ENCODE measurements around the gene FOXP4. TPM values are rescaled to one million over a fixed set of nuclear protein-coding genes. Genes with fewer than 3 reads are reported as not detected.

The FOXP4 gene
- total RNA-seq, 1 donor from 2014 or later: 29.9 TPM

DNA sequence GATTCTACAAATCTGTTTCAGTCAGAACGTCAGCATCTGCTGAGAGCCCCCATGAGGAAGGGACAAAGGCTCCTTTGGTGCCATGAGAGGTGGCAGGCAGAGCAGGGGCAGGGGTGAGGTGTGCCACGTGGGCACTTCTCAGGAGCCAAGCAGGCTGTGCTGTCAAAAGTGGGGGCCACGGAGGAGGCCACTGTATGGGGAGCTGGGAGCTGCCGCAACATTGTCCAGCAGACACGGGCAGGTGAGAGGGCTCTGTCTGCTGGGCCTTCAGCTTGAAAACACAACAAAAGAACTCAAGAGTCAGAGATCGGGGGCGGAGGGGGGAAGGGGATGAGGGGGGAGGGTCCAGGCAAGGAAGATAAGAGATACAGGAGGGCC is 21.6 kb upstream of the FOXP4 start:
- DNase-seq (no peak), ATAC-seq (no peak)
- intact Hi-C loops (cut with DNase I): no loop called here

DNA sequence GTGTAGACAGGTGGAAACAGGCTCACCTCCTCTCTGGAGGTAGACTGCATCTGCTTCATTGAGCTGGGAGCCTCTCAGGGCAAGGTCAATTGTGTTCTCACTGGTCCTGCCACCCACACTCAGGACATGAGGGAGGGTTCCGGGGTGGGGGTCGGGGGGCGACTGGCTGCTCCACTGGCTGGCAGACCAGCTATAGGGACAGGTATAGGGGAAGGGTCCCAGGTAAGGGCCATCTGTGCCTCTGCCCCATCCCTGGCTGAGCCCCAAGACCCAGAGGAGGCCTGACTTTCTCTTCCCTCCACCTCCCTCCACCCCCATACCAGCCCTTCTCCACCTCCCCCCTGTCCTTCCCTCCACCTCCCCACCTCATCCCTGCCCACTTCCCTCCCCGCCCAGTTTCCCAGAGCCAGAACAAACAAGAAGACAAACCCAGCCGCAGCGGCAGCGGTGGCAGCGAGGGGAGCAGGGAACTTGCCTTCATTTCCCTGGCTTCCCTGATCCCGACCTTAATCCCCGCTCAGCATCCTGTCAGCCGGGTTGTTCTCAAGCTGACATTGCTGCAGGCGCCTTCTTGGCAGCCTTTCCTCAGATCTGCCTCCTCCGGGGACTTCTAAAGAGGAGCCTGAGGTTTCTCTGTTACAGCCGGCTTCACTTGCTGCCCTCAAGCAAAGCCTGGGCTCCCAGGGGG is 18.3 kb upstream of the FOXP4 start:
- H3K4me3 ChIP-seq: no peak overlapping the region
- DNase-seq (no peak), ATAC-seq (peak; percentile 32)
- TF ChIP-seq, protein P1, sequence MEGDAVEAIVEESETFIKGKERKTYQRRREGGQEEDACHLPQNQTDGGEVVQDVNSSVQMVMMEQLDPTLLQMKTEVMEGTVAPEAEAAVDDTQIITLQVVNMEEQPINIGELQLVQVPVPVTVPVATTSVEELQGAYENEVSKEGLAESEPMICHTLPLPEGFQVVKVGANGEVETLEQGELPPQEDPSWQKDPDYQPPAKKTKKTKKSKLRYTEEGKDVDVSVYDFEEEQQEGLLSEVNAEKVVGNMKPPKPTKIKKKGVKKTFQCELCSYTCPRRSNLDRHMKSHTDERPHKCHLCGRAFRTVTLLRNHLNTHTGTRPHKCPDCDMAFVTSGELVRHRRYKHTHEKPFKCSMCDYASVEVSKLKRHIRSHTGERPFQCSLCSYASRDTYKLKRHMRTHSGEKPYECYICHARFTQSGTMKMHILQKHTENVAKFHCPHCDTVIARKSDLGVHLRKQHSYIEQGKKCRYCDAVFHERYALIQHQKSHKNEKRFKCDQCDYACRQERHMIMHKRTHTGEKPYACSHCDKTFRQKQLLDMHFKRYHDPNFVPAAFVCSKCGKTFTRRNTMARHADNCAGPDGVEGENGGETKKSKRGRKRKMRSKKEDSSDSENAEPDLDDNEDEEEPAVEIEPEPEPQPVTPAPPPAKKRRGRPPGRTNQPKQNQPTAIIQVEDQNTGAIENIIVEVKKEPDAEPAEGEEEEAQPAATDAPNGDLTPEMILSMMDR (IDR thresholded peaks at IDR 0.05): no peak
- no peak overlapping the region for H3K27ac ChIP-seq
- no peaks in the 10 kb centered on the region for H3K9me3 ChIP-seq
- H3K4me1 ChIP-seq: peaks cover 19% of the 10 kb centered on the region
- H3K27me3 ChIP-seq: peaks cover 21% of the 10 kb centered on the region
- intact Hi-C loops (cut with DNase I): no loop called here
- H3K36me3 ChIP-seq: no peaks in the 10 kb centered on the region

More for the DNA sequence above, 21.6 kb upstream of the FOXP4 start:
- no peak overlapping the region for H3K4me3 ChIP-seq
- H3K9me3 ChIP-seq: no peaks in the 10 kb centered on the region
- no peaks in the 10 kb centered on the region for H3K36me3 ChIP-seq
- TF ChIP-seq, protein P1 (IDR thresholded peaks at IDR 0.05): no peak
- peaks cover 8% of the 10 kb centered on the region for H3K4me1 ChIP-seq
- H3K27ac ChIP-seq: no peak overlapping the region
- peaks cover 24% of the 10 kb centered on the region for H3K27me3 ChIP-seq

- Histone ChIP-seq H3K27ac (no peak overlapping the region), H3K36me3 (no peaks in the 10 kb centered on the region), H3K27me3 (peaks cover 15% of the 10 kb centered on the region), H3K9me3 (no peaks in the 10 kb centered on the region), H3K4me1 (peaks cover 19% of the 10 kb centered on the region), H3K4me3 (no peak overlapping the region)
- DNase-seq: no peak
- no peak for ATAC-seq
- intact Hi-C loops (cut with DNase I): no loop called here
- TF ChIP-seq, protein P1 (IDR thresholded peaks at IDR 0.05): no peak
These were observed 17.7 kb upstream of the FOXP4 start for GRCh38 chr6:41528409-41528963.

- Histone ChIP-seq H3K4me1 (peaks cover 19% of the 10 kb centered on the region), H3K4me3 (no peak overlapping the region), H3K9me3 (no peaks in the 10 kb centered on the region), H3K27ac (no peak overlapping the region), H3K36me3 (no peaks in the 10 kb centered on the region), H3K27me3 (peaks cover 10% of the 10 kb centered on the region)
- intact Hi-C loops (cut with DNase I): no loop called here
- DNase-seq (no peak), ATAC-seq (no peak)
- TF ChIP-seq, protein P1 (IDR thresholded peaks at IDR 0.05): no peak
These were observed 17.1 kb upstream of the FOXP4 start for GRCh38 chr6:41529049-41529448.

GRCh38 chr6:41529970-41530369 is 16.2 kb upstream of the FOXP4 start:
- H3K27ac ChIP-seq: no peak overlapping the region
- H3K4me3 ChIP-seq: no peak overlapping the region
- TF ChIP-seq, protein P1 (IDR thresholded peaks at IDR 0.05): no peak
- intact Hi-C loops (cut with DNase I): no loop called here
- DNase-seq (no peak), ATAC-seq (no peak)
- no peaks in the 10 kb centered on the region for H3K9me3 ChIP-seq
- no peaks in the 10 kb centered on the region for H3K36me3 ChIP-seq
- H3K4me1 ChIP-seq: peaks cover 19% of the 10 kb centered on the region
- H3K27me3 ChIP-seq: peaks cover 10% of the 10 kb centered on the region
